Stomach (tissue), 4 donors: ENCODE measurements around the gene CLEC18C.
"Not testable (repeated sequence)": the region's sequence is repeated elsewhere in the genome, so short reads cannot be mapped to it uniquely, and the experiment has no call there.

Experiments
- CTCF ChIP-seq, 7 experiments: fragments of 450-650 bp in 4 of 7; fragments of 200-600 bp in 3 of 7; sonication (generic) in 3 of 7; IDR thresholded peaks; one replicate each; pipeline ENCODE4 v1.5.1; 2016 to 2019; ENCODE audit warnings: antibody characterized with exemption in 7 of 7, control low read depth in 2 of 7, mild to moderate bottlenecking in 1 of 7
- EP300 ChIP-seq: sonication (generic); formaldehyde crosslinking; IDR thresholded peaks from one replicate; pipeline ENCODE4 v1.6.1; 2017; ENCODE audit warnings: antibody characterized with exemption
- POLR2A ChIP-seq, 4 donors: fragments of 450-650 bp; IDR thresholded peaks; one replicate each; pipeline ENCODE4 v1.6.1; 2016; ENCODE audit warnings: antibody characterized with exemption in 4 of 4, control low read depth in 2 of 4, mild to moderate bottlenecking in 1 of 4, moderate library complexity in 1 of 4

- TF ChIP-seq EP300; POLR2A (IDR thresholded peaks at IDR 0.05); CTCF (IDR thresholded peaks at IDR 0.05): not testable (repeated sequence)
Observed at GRCh38 chr16:70147853-70148252, 25.7 kb upstream of the CLEC18C start.
